DND-41 (cell line): ENCODE measurements around the gene SCNN1B.

Experiments used
- ATAC-seq: fragments of 200-7000 bp; cut with Tn5 transposase; 3 replicates; pipeline ENCODE4 v1.9.1; 2021; ENCODE audit warnings: low read depth; ENCODE audit not compliant: insufficient read depth
- DNase-seq: peaks from one replicate; pipeline ENCODE4 v3.0.0-alpha.2; 2020
- H2AFZ ChIP-seq: 2 replicates; pipeline ENCODE4 v1.6.0; 2012; ENCODE audit warnings: low read depth, low read length
- H3K27ac ChIP-seq: 2 replicates; pipeline ENCODE4 v1.5.1; 2012; ENCODE audit warnings: low read length, inconsistent platforms
- H3K27me3 ChIP-seq: fragments of 200-600 bp; sonication (generic); 2 replicates; pipeline ENCODE4 v1.6.0; 2012; ENCODE audit warnings: low read length, mild to moderate bottlenecking, inconsistent platforms; ENCODE audit not compliant: insufficient read depth, poor library complexity
- H3K36me3 ChIP-seq: 2 replicates; pipeline ENCODE4 v1.5.1; 2012; ENCODE audit warnings: low read length, inconsistent platforms; ENCODE audit not compliant: insufficient read depth
- H3K4me1 ChIP-seq: 2 replicates; pipeline ENCODE4 v1.5.1; 2012; ENCODE audit warnings: mild to moderate bottlenecking, low read length; ENCODE audit not compliant: insufficient read depth
- H3K4me2 ChIP-seq: 2 replicates; pipeline ENCODE4 v1.6.0; 2012; ENCODE audit warnings: mild to moderate bottlenecking, moderate library complexity, low read length, inconsistent platforms; ENCODE audit not compliant: insufficient read depth
- H3K4me3 ChIP-seq, 2 experiments: fragments of 200-600 bp in 1 of 2; shearing (Covaris generic) in 1 of 2; 2 replicates each; pipeline ENCODE4 v1.5.1; 2012 to 2016; ENCODE audit warnings: inconsistent platforms in 2 of 2, low read length in 2 of 2, mild to moderate bottlenecking in 2 of 2, low read depth in 1 of 2, moderate library complexity in 1 of 2
- H3K79me2 ChIP-seq: 2 replicates; pipeline ENCODE4 v1.6.0; 2012; ENCODE audit warnings: low read length, inconsistent platforms; ENCODE audit not compliant: insufficient read depth
- H3K9ac ChIP-seq: 2 replicates; pipeline ENCODE4 v1.6.0; 2012; ENCODE audit warnings: low read depth, mild to moderate bottlenecking, inconsistent platforms, low read length, moderate library complexity
- H3K9me3 ChIP-seq: 2 replicates; pipeline ENCODE4 v1.5.1; 2012; ENCODE audit warnings: low read length, moderate library complexity, mild to moderate bottlenecking, inconsistent platforms; ENCODE audit not compliant: insufficient read depth, severe bottlenecking
- H4K20me1 ChIP-seq: 2 replicates; pipeline ENCODE4 v1.6.0; 2012; ENCODE audit warnings: low read length; ENCODE audit not compliant: insufficient read depth
- EZH2 ChIP-seq: IDR thresholded peaks from 3 replicates; pipeline ENCODE4 v1.6.1; 2012; ENCODE audit warnings: borderline replicate concordance, low read depth, mild to moderate bottlenecking, moderate library complexity, low read length, inconsistent platforms; ENCODE audit not compliant: severe bottlenecking
- TF ChIP-seq, protein P1 (sequence below): IDR thresholded peaks from 2 replicates; pipeline ENCODE4 v1.5.1; 2012; ENCODE audit warnings: borderline replicate concordance, low read length, moderate library complexity, mild to moderate bottlenecking; ENCODE audit not compliant: poor library complexity, severe bottlenecking; ENCODE audit errors: extremely low read depth

SCNN1B gene

DNA sequence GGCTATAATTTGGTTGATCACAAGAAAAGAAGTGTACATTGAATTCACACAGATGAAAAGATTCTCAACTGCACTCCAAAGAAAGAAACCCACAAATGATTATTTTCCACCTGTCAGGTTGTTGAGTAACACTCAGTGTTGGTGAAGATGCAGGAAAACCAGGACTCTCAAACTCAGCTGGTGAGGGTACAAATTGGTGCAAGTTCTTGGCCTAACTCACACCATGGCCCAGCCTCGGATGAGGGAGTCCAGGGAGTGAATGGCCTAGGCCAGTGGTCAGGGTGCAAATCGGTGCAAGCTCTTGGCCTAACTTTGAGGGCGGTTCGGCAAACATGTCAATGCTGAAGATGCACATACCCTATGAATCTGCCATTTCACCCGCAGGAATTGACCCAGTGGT is 8.6 kb downstream of the SCNN1B start:
- no peak overlapping the region for H3K4me2 ChIP-seq
- H3K4me1 ChIP-seq = no peaks in the 10 kb centered on the region
- H3K27ac ChIP-seq = no peak overlapping the region
- TF ChIP-seq, protein P1, sequence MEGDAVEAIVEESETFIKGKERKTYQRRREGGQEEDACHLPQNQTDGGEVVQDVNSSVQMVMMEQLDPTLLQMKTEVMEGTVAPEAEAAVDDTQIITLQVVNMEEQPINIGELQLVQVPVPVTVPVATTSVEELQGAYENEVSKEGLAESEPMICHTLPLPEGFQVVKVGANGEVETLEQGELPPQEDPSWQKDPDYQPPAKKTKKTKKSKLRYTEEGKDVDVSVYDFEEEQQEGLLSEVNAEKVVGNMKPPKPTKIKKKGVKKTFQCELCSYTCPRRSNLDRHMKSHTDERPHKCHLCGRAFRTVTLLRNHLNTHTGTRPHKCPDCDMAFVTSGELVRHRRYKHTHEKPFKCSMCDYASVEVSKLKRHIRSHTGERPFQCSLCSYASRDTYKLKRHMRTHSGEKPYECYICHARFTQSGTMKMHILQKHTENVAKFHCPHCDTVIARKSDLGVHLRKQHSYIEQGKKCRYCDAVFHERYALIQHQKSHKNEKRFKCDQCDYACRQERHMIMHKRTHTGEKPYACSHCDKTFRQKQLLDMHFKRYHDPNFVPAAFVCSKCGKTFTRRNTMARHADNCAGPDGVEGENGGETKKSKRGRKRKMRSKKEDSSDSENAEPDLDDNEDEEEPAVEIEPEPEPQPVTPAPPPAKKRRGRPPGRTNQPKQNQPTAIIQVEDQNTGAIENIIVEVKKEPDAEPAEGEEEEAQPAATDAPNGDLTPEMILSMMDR = no peak
- no peak for TF ChIP-seq EZH2
- H3K9ac ChIP-seq = no peak overlapping the region
- H2AFZ ChIP-seq = no peak overlapping the region
- no peak for ATAC-seq
- H3K36me3 ChIP-seq = no peaks in the 10 kb centered on the region
- H3K79me2 ChIP-seq = no peaks in the 10 kb centered on the region
- no peaks in the 10 kb centered on the region for H3K9me3 ChIP-seq
- no peak overlapping the region for H3K4me3 ChIP-seq
- no peak for DNase-seq
- H4K20me1 ChIP-seq = no peaks in the 10 kb centered on the region
- no peaks in the 10 kb centered on the region for H3K27me3 ChIP-seq

GRCh38 chr16:23316232-23316631 is 14.1 kb downstream of the SCNN1B start:
- Histone ChIP-seq H3K27me3 (peaks cover under 1% of the 10 kb centered on the region), H3K36me3 (no peaks in the 10 kb centered on the region), H3K79me2 (no peaks in the 10 kb centered on the region), H3K4me2 (no peak overlapping the region), H3K9ac (no peak overlapping the region), H2AFZ (no peak overlapping the region), H4K20me1 (no peaks in the 10 kb centered on the region; the same call in 1 of the 2 replicates), H3K4me1 (no peaks in the 10 kb centered on the region), H3K9me3 (no peaks in the 10 kb centered on the region), H3K4me3 (no peak overlapping the region), H3K27ac (no peak overlapping the region)
- ATAC-seq (no peak), DNase-seq (no peak)
- TF ChIP-seq, protein P1 = no peak
- no peak for TF ChIP-seq EZH2

GRCh38 chr16:23316634-23317265 is 14.6 kb downstream of the SCNN1B start:
- no peaks in the 10 kb centered on the region for H3K4me1 ChIP-seq
- peaks cover 3% of the 10 kb centered on the region for H3K27me3 ChIP-seq
- no peak for ATAC-seq
- no peak for DNase-seq
- H2AFZ ChIP-seq = no peak overlapping the region
- H3K27ac ChIP-seq = no peak overlapping the region
- H3K4me2 ChIP-seq = no peak overlapping the region
- no peak overlapping the region for H3K9ac ChIP-seq
- no peaks in the 10 kb centered on the region; the same call in 1 of the 2 replicates for H4K20me1 ChIP-seq
- H3K9me3 ChIP-seq = no peaks in the 10 kb centered on the region
- no peaks in the 10 kb centered on the region for H3K36me3 ChIP-seq
- no peak overlapping the region for H3K4me3 ChIP-seq
- TF ChIP-seq, protein P1 = no peak
- TF ChIP-seq EZH2 = no peak
- no peaks in the 10 kb centered on the region for H3K79me2 ChIP-seq
